KG1 (cell line): Measurements from ENCODE around the gene FBXW8.
A peak's percentile ranks its signal among the peaks of the same experiment; 100 is the strongest.

Source experiments
- DNase-seq: peaks from one replicate; lab custom pipeline; 2025; lab: John Stamatoyannopoulos, UW

FBXW8 gene

GRCh38 chr12:116924558-116925453, 14.1 kb downstream of the FBXW8 start:
- peak; percentile 6 for DNase-seq

GRCh38 chr12:116926283-116927243, 15.8 kb downstream of the FBXW8 start:
- no peak for DNase-seq

DNA sequence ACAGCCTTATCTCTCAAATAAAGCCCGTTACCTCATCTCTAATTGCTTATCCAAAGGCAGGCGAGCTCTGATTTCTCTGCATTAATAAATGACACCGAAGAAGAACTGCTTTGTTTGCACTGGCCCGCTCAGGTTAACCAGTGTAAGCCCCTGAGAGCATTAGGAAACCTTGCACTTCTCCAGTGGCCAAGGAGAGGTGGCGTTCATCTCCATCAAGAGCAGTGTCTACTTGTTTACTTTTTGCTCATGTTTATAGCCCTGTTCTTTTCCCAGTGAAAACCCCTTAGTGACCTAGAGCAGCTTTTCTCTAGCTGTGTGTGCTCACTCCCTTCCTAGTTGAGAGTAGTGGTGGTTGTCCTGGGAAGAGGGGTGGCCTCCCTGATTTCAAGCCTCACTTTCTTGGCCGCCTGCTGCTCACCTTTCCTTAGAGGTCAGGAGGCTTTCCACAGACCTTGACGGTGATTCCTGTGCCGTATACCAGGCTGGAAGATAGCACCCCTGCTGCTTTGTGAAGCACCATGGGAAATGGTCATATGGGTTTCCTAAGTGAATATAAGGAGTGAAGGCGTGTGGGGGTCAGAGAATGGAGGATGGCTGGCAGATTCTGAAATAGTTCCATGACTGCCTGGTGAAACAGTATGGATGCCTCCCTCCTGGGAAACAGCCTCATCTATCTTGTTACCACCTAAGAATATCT, 16.6 kb downstream of the FBXW8 start:
- no peak for DNase-seq

- no peak for DNase-seq
Observed at GRCh38 chr12:116928504-116928903, 17.8 kb downstream of the FBXW8 start.

- DNase-seq, result no peak
Observed at GRCh38 chr12:116929885-116930284, 19.1 kb downstream of the FBXW8 start.

DNA sequence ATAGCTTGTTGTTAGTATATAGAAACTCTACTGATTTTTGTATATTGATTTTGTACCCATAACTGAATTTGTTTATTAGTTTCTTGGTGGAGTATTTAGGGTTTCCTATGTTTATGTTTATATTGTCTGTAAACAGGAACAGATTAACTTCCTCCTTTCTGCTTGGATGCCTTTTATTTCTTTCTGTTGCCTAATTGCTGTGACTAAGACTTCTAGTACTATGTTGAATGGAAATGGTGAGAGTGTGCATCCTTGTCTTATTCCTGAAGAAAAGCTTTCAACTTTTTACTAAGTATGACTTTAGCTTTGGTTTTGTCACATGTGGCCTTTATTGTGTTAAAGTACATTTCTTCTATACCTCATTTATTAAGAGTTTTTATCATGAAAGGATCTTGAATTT, 20.9 kb downstream of the FBXW8 start:
- DNase-seq, result no peak

- no peak for DNase-seq
Observed at GRCh38 chr12:116933091-116933490, 22.3 kb downstream of the FBXW8 start.

GRCh38 chr12:116933512-116934246, 22.9 kb downstream of the FBXW8 start:
- no peak for DNase-seq

GRCh38 chr12:116934908-116935705, 24.4 kb downstream of the FBXW8 start:
- no peak for DNase-seq

GRCh38 chr12:116937640-116938039, 26.9 kb downstream of the FBXW8 start:
- DNase-seq, result no peak

GRCh38 chr12:116939734-116940133, 29.0 kb downstream of the FBXW8 start:
- no peak for DNase-seq

DNA sequence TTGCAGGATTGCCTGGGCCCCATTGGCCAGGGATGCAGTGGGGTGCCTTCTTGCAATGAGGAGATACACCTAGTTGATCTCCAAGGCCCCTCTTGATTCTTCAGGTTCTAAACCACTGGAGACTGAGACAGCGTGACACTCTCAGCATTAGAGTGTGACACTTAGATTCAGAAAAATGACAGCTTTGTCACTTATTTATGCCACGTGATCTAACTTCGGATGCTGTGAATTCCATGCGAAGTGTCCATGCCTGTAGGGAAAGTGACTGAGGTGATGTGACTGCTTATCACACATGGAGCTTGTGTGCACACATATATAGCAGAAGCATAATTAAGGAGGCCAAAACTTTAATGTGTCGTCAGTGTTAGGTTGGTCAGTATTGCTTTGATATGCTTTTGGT, 30.4 kb downstream of the FBXW8 start:
- DNase-seq, result no peak

GRCh38 chr12:116943419-116944372, 32.9 kb downstream of the FBXW8 start:
- no peak for DNase-seq

GRCh38 chr12:116945886-116946550, 35.3 kb downstream of the FBXW8 start:
- DNase-seq, result no peak

DNA sequence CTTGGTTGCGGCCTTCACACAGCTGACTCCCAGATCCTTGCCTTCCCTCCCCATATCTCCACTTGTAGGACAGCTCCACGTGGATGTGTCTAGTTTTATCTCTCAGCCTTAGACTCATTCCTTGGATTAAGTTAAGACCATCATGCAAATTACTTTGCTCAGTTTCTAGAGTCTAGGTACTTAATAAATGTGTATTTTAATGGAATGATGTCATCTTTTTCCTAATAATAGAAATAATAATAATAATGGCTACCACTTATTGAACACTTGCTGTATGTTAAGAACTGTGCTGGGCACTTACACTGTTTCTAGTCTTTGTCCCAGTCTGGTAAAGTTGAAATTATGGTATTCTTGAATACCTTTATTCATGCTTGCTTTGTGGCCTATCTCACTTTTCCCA, 37.5 kb downstream of the FBXW8 start:
- no peak for DNase-seq

DNA sequence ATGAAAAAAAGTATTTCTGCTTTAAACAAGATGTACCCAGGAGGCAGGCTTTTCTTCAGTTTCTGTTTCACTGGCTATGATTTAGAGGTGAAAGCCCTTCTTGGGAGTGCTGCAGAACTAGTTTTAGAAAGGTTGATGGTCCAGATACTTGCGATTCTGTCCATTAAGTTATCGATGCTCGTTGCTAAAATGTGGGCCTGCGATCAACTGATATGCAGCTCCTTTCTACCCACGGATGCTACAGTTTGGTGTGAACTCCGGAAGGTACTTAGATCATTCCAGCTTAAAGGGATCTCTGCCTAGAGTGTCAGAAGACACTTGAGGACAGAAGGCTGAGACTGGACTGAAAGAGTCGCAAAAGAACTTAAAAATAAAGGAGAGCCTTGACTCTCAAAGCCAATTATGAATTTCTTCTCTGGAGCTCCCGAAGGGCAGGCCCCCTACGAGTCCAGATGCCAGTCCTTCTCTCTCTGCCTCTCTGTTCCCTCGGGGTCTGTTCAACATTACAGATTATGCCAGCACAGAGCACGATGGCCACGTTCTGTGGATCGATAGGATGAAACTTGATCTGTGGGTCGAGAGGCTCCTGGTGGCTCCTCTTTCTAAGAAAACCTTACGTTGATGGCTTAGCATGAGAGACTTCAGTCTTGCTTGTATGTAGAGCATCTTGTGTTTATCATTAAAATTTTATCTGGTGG, 40.0 kb downstream of the FBXW8 start:
- DNase-seq, result no peak

GRCh38 chr12:116954710-116955381, 44.1 kb downstream of the FBXW8 start:
- DNase-seq, result no peak
